Skin of body (tissue), 2 donors: ENCODE measurements around the gene MS4A1. TPM values are rescaled to one million over a fixed set of nuclear protein-coding genes. Genes with fewer than 3 reads are reported as not detected.
"Not testable (repeated sequence)": the region's sequence is repeated elsewhere in the genome, so short reads cannot be mapped to it uniquely, and the experiment has no call there.

Source experiments
- DNase-seq: peaks from one replicate; lab custom pipeline; 2025; lab: John Stamatoyannopoulos, UW
- total RNA-seq: library from RNA; depleted of rRNA; stranded (reverse); fragments of >200 nt; gene quantifications from one replicate; pipeline ENCODE4 v1.2.3, GENCODE V29; 2014

Gene MS4A1
- total RNA-seq, 1 donor from 2014 or later = 0.39 TPM

DNA sequence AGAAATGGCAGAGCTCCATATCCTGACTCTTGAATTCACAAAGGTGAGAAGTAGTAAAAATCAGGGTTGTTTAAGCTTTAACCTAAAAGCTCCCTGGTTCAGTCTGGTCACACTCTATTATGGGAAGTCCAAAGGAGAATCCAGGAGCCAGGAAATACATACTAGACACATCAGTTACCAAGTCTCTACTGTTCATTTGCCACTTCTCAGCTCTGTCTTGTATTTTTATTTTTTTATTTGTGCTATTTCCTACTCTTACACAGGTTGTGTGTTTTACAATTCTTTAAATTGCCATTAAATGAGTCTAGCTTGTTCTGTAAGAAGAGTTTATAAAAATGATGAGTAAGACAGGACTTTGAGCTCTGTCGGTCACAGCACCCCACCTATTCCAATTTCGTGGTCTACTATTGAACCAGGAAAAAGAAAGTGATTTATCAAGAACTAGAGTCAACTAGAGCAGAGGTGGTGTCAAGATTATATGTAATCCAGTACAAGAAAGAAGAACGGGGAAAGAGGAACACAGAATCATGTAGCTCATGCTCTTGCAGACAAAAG, 46.7 kb downstream of the MS4A1 start:
- DNase-seq = no peak

- no peak for DNase-seq
Observed at GRCh38 chr11:60504219-60504905, 48.7 kb downstream of the MS4A1 start.

DNA sequence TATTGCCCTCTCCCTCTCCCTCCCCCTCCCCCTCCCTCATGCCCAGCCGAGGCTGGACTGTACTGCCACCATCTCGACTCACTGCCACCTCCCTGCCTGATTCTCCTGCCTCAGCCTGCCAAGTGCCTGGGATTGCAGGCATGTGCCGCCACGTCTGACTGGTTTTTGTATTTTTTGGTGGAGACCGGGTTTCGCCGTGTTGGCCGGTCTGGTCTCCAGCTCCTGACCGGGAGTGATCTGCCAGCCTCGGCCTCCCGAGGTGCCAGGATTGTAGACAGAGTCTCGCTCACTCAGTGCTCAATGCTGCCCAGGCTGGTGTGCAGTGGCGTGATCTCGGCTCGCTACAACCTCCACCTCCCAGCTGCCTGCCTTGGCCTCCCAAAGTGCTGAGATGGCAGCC, 54.0 kb downstream of the MS4A1 start:
- DNase-seq = not testable (repeated sequence)

GRCh38 chr11:60510209-60510608, 54.6 kb downstream of the MS4A1 start:
- DNase-seq = not testable (repeated sequence)

- no peak for DNase-seq
Observed at GRCh38 chr11:60511393-60511792, 55.7 kb downstream of the MS4A1 start.

- no peak for DNase-seq
Observed at GRCh38 chr11:60512651-60513225, 57.1 kb downstream of the MS4A1 start.

DNA sequence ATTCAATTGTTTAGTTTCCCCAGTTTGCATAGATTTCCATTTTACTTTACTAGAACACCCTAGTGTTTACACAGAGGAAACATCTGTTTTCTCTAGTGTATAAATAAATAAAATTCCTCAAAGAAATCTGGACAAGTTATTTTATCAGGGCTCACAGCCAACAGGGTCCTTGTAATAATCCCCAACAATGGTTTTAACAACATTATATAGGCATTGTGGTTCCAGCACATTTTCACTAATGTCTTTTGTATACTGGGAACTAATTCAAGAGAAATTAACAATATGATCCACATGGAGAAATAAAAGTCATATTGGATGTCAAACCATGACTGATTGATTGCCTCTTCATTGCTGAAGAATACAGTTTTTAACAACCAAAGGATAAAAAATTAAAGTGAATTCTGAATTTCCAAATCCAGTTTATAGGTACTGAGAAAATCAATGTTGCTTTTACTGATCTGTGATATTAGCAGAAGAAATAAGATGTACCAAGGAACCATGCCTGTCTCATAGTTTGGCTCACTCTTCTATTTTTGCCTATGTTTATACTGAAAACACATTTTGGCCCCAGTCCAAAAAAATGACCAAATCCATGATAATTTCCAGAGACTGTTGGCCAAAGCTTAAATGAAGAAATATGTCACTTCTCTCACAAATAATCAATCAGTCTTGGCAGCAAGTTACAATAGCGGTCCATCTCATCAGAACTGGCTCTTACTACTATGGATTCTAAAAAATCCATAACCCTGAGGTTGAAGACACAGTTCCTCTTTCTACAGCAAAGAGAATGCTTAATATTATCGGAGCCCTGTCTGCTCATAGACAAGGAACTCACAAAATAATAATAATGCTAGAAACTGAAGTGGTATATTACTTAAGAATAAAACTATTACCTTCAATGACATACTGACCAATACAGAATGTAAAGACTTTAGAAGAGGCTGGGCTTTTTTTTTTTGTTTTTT, 58.1 kb downstream of the MS4A1 start:
- DNase-seq = peak; percentile 26

GRCh38 chr11:60515144-60515855, 59.7 kb downstream of the MS4A1 start, which contains the start of gene MS4A13:
MS4A13 (plus strand) TSS chr11:60515392; CDS start chr11:60518084, 2,692 bp downstream.
- no peak for DNase-seq

Other genes with a start within 250 kb of the MS4A1 start
- gene MS4A4E, start 212.7 kb upstream of the MS4A1 start, total RNA-seq = 0.49 TPM
- gene MS4A4A, start 175.2 kb upstream of the MS4A1 start, total RNA-seq = 13.8 TPM
- gene MS4A6E, start 128.6 kb upstream of the MS4A1 start, total RNA-seq = not detected
- gene MS4A7, start 77.3 kb upstream of the MS4A1 start, total RNA-seq = 8.4 TPM
- 0.20 TPM for gene MS4A14, start 59.4 kb upstream of the MS4A1 start, total RNA-seq
- not detected for gene MS4A5, start 26.3 kb upstream of the MS4A1 start, total RNA-seq
- not detected for gene MS4A12, start 36.9 kb downstream of the MS4A1 start, total RNA-seq
- not detected for gene MS4A13, start 59.5 kb downstream of the MS4A1 start, total RNA-seq
- gene MS4A8, start 243.8 kb downstream of the MS4A1 start, total RNA-seq = not detected